DMS114 treated with DMSO at 0.1 percent for 48 hours (cell line): ENCODE results near the gene LCN9.
"Not testable (repeated sequence)": the region's sequence is repeated elsewhere in the genome, so short reads cannot be mapped to it uniquely, and the experiment has no call there.

ENCODE experiments used
- DNase-seq: peaks from one replicate; lab custom pipeline; 2025; ENCODE audit not compliant: unreplicated experiment; lab: John Stamatoyannopoulos, UW

LCN9 gene

GRCh38 chr9:135647884-135648283 is 15.2 kb upstream of the LCN9 start:
- no peak for DNase-seq

- DNase-seq: no peak
Measured at GRCh38 chr9:135648494-135649410, 14.4 kb upstream of the LCN9 start.

GRCh38 chr9:135649508-135649907 is 13.6 kb upstream of the LCN9 start:
- no peak for DNase-seq

- no peak for DNase-seq
Measured at GRCh38 chr9:135650408-135650807, 12.7 kb upstream of the LCN9 start.

- DNase-seq: no peak
Measured at GRCh38 chr9:135655317-135655716, 7.8 kb upstream of the LCN9 start.

GRCh38 chr9:135657416-135657815 is 5.7 kb upstream of the LCN9 start:
- no peak for DNase-seq

GRCh38 chr9:135659252-135659651 is 3.9 kb upstream of the LCN9 start:
- no peak for DNase-seq

GRCh38 chr9:135660407-135660806 is 2.7 kb upstream of the LCN9 start:
- no peak for DNase-seq

- no peak for DNase-seq
Measured at GRCh38 chr9:135661816-135662560, 1.1 kb upstream of the LCN9 start.

GRCh38 chr9:135663451-135663770 is 302 bp downstream of the LCN9 start:
- DNase-seq: no peak

GRCh38 chr9:135663857-135664256 is 748 bp downstream of the LCN9 start:
- no peak for DNase-seq

GRCh38 chr9:135664266-135664665 is 1.2 kb downstream of the LCN9 start:
- DNase-seq: no peak

GRCh38 chr9:135664801-135665794 is 2.0 kb downstream of the LCN9 start:
- DNase-seq: no peak

GRCh38 chr9:135665795-135666189 is 2.7 kb downstream of the LCN9 start:
- no peak for DNase-seq

- no peak for DNase-seq
Measured at GRCh38 chr9:135666534-135667462, 3.7 kb downstream of the LCN9 start.

GRCh38 chr9:135667463-135668001 is 4.4 kb downstream of the LCN9 start:
- DNase-seq: no peak

- not testable (repeated sequence) for DNase-seq
Measured at GRCh38 chr9:135669018-135669417, 5.9 kb downstream of the LCN9 start.

- no peak for DNase-seq
Measured at GRCh38 chr9:135669616-135670285, 6.6 kb downstream of the LCN9 start.
